ENCODE measurements around the gene CELA3B.
"Not testable (repeated sequence)": the region's sequence is repeated elsewhere in the genome, so short reads cannot be mapped to it uniquely, and the experiment has no call there.

Gene CELA3B

GRCh38 chr1:21973948-21974347 is 2.9 kb upstream of the CELA3B start:
- H3K27ac ChIP-seq (ENCODE audit: low read length); H3F3A ChIP-seq (ENCODE audit: insufficient read depth, low read length); H3K9me3 ChIP-seq (replicated peaks; ENCODE audit: insufficient read depth, low read length); H3K27me3 ChIP-seq (replicated peaks; ENCODE audit: insufficient read depth, low read length); H3K4me2 ChIP-seq (ENCODE audit: low read depth, low read length); H3K79me2 ChIP-seq (ENCODE audit: low read length); DNase-seq; H4K20me1 ChIP-seq (ENCODE audit: insufficient read depth, low read length); H3K4me1 ChIP-seq (ENCODE audit: low read length); H3K9me2 ChIP-seq (replicated peaks; ENCODE audit: insufficient read depth, low read length); H3K36me3 ChIP-seq (replicated peaks; ENCODE audit: insufficient read depth, low read length); H3K9ac ChIP-seq (ENCODE audit: low read length); H3K4me3 ChIP-seq (ENCODE audit: low read length); H2AFZ ChIP-seq (ENCODE audit: low read length): not testable (repeated sequence)

- not testable (repeated sequence) for DNase-seq; H3K27ac ChIP-seq (ENCODE audit: low read length); H3K4me2 ChIP-seq (ENCODE audit: low read depth, low read length); H2AFZ ChIP-seq (ENCODE audit: low read length); H3K4me1 ChIP-seq (ENCODE audit: low read length); H3K79me2 ChIP-seq (ENCODE audit: low read length); H3K9me2 ChIP-seq (replicated peaks; ENCODE audit: insufficient read depth, low read length); H3K4me3 ChIP-seq (ENCODE audit: low read length); H3K27me3 ChIP-seq (replicated peaks; ENCODE audit: insufficient read depth, low read length); H4K20me1 ChIP-seq (ENCODE audit: insufficient read depth, low read length); H3K9me3 ChIP-seq (replicated peaks; ENCODE audit: insufficient read depth, low read length); H3K36me3 ChIP-seq (replicated peaks; ENCODE audit: insufficient read depth, low read length); H3F3A ChIP-seq (ENCODE audit: insufficient read depth, low read length); H3K9ac ChIP-seq (ENCODE audit: low read length)
Measured at GRCh38 chr1:21974699-21975098, 2.1 kb upstream of the CELA3B start.

DNA sequence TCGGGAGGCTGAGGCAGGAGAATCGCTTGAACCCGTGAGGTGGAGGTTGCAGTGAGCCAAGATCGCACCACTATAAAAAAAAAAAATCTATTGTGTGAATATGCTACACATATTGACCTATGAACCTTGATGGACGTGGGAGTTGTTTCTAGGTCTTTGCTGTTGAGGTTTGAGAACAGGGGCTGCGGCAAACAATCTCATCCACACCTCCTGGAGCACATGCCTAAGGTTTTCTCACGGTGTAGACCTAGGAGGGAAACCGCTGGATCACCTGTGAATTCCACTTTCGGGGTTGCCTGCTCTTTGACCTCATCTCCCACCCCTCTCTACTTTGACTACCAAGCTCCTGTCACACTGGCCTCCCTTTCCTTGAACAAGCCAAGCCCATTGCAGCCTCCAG is 1.5 kb upstream of the CELA3B start:
- H3K4me1 ChIP-seq (ENCODE audit: low read length): not testable (repeated sequence)

GRCh38 chr1:21978209-21978608 is 1.4 kb downstream of the CELA3B start:
- not testable (repeated sequence) for H3K9me3 ChIP-seq (replicated peaks; ENCODE audit: insufficient read depth, low read length); H3K4me3 ChIP-seq (ENCODE audit: low read length); H3K36me3 ChIP-seq (replicated peaks; ENCODE audit: insufficient read depth, low read length); H3K9me2 ChIP-seq (replicated peaks; ENCODE audit: insufficient read depth, low read length); H3K4me2 ChIP-seq (ENCODE audit: low read depth, low read length); H3F3A ChIP-seq (ENCODE audit: insufficient read depth, low read length); H3K9ac ChIP-seq (ENCODE audit: low read length); DNase-seq; H4K20me1 ChIP-seq (ENCODE audit: insufficient read depth, low read length); H3K79me2 ChIP-seq (ENCODE audit: low read length); H3K27ac ChIP-seq (ENCODE audit: low read length); H3K4me1 ChIP-seq (ENCODE audit: low read length); H3K27me3 ChIP-seq (replicated peaks; ENCODE audit: insufficient read depth, low read length); H2AFZ ChIP-seq (ENCODE audit: low read length)

More for the DNA sequence above, 1.5 kb upstream of the CELA3B start:
- not testable (repeated sequence) for H3F3A ChIP-seq (ENCODE audit: insufficient read depth, low read length); H3K36me3 ChIP-seq (replicated peaks; ENCODE audit: insufficient read depth, low read length); H3K9ac ChIP-seq (ENCODE audit: low read length); DNase-seq; H3K9me3 ChIP-seq (replicated peaks; ENCODE audit: insufficient read depth, low read length); H3K4me3 ChIP-seq (ENCODE audit: low read length); H3K4me2 ChIP-seq (ENCODE audit: low read depth, low read length); H3K9me2 ChIP-seq (replicated peaks; ENCODE audit: insufficient read depth, low read length); H2AFZ ChIP-seq (ENCODE audit: low read length); H3K79me2 ChIP-seq (ENCODE audit: low read length); H3K27ac ChIP-seq (ENCODE audit: low read length); H3K27me3 ChIP-seq (replicated peaks; ENCODE audit: insufficient read depth, low read length); H4K20me1 ChIP-seq (ENCODE audit: insufficient read depth, low read length)

- DNase-seq: peak; percentile 10
- not testable (repeated sequence) for H3K9me2 ChIP-seq (replicated peaks; ENCODE audit: insufficient read depth, low read length); H3K4me2 ChIP-seq (ENCODE audit: low read depth, low read length); H2AFZ ChIP-seq (ENCODE audit: low read length); H3F3A ChIP-seq (ENCODE audit: insufficient read depth, low read length); H3K4me1 ChIP-seq (ENCODE audit: low read length); H3K36me3 ChIP-seq (replicated peaks; ENCODE audit: insufficient read depth, low read length); H3K4me3 ChIP-seq (ENCODE audit: low read length); H4K20me1 ChIP-seq (ENCODE audit: insufficient read depth, low read length); H3K9me3 ChIP-seq (replicated peaks; ENCODE audit: insufficient read depth, low read length); H3K9ac ChIP-seq (ENCODE audit: low read length); H3K27me3 ChIP-seq (replicated peaks; ENCODE audit: insufficient read depth, low read length); H3K79me2 ChIP-seq (ENCODE audit: low read length); H3K27ac ChIP-seq (ENCODE audit: low read length)
- peak; percentile 27; the same call in 1 of the 2 replicates for TF ChIP-seq CTCF (IDR thresholded peaks at IDR 0.05; ENCODE audit: low read length)
Measured at GRCh38 chr1:21980515-21981220, 3.8 kb downstream of the CELA3B start.

- not testable (repeated sequence) for H3K79me2 ChIP-seq (ENCODE audit: low read length); H4K20me1 ChIP-seq (ENCODE audit: insufficient read depth, low read length); H3K9me2 ChIP-seq (replicated peaks; ENCODE audit: insufficient read depth, low read length); H3F3A ChIP-seq (ENCODE audit: insufficient read depth, low read length); H3K27ac ChIP-seq (ENCODE audit: low read length); H3K4me1 ChIP-seq (ENCODE audit: low read length); H3K36me3 ChIP-seq (replicated peaks; ENCODE audit: insufficient read depth, low read length); H3K4me3 ChIP-seq (ENCODE audit: low read length); H3K9ac ChIP-seq (ENCODE audit: low read length); H3K4me2 ChIP-seq (ENCODE audit: low read depth, low read length); H3K27me3 ChIP-seq (replicated peaks; ENCODE audit: insufficient read depth, low read length); H2AFZ ChIP-seq (ENCODE audit: low read length); DNase-seq; H3K9me3 ChIP-seq (replicated peaks; ENCODE audit: insufficient read depth, low read length)
Measured at GRCh38 chr1:21981253-21981652, 4.4 kb downstream of the CELA3B start.

- not testable (repeated sequence) for H3K9ac ChIP-seq (ENCODE audit: low read length); H3K27me3 ChIP-seq (replicated peaks; ENCODE audit: insufficient read depth, low read length); H3K4me3 ChIP-seq (ENCODE audit: low read length); H2AFZ ChIP-seq (ENCODE audit: low read length); DNase-seq; H3K4me2 ChIP-seq (ENCODE audit: low read depth, low read length); H3K9me3 ChIP-seq (replicated peaks; ENCODE audit: insufficient read depth, low read length); H3K79me2 ChIP-seq (ENCODE audit: low read length); H4K20me1 ChIP-seq (ENCODE audit: insufficient read depth, low read length); H3F3A ChIP-seq (ENCODE audit: insufficient read depth, low read length); H3K4me1 ChIP-seq (ENCODE audit: low read length); H3K27ac ChIP-seq (ENCODE audit: low read length); H3K9me2 ChIP-seq (replicated peaks; ENCODE audit: insufficient read depth, low read length); H3K36me3 ChIP-seq (replicated peaks; ENCODE audit: insufficient read depth, low read length)
Measured at GRCh38 chr1:21982122-21982521, 5.3 kb downstream of the CELA3B start.
